Hepatocyte (in vitro differentiated cells): ENCODE data around the gene SSTR3. TPM values are rescaled to one million over a fixed set of nuclear protein-coding genes. Genes with fewer than 3 reads are reported as not detected.

Experiments used
- DNase-seq: peaks from one replicate; pipeline ENCODE4 v3.0.0-alpha.2; 2016; ENCODE audit warnings: low spot score
- H2AFZ ChIP-seq: fragments of 200-600 bp; sonication (generic); 2 replicates; pipeline ENCODE4 v1.6.0; 2016; ENCODE audit warnings: antibody characterized with exemption, mild to moderate bottlenecking
- H3K27ac ChIP-seq: fragments of 200-600 bp; sonication (generic); 2 replicates; pipeline ENCODE4 v1.5.1; 2016; ENCODE audit warnings: mild to moderate bottlenecking
- H3K27me3 ChIP-seq: fragments of 200-600 bp; sonication (generic); 2 replicates; pipeline ENCODE4 v1.6.1; 2016
- H3K36me3 ChIP-seq: fragments of 200-600 bp; sonication (generic); replicated peaks from 2 replicates; pipeline ENCODE4 v1.5.1; 2016; ENCODE audit warnings: low read depth; ENCODE audit not compliant: insufficient read depth
- H3K4me1 ChIP-seq: fragments of 200-600 bp; sonication (generic); 2 replicates; pipeline ENCODE4 v1.5.1; 2016; ENCODE audit warnings: mild to moderate bottlenecking, moderate library complexity; ENCODE audit not compliant: insufficient read depth
- H3K4me2 ChIP-seq: fragments of 200-600 bp; sonication (generic); 2 replicates; pipeline ENCODE4 v1.6.0; 2016
- H3K4me3 ChIP-seq: fragments of 200-600 bp; sonication (generic); 2 replicates; pipeline ENCODE4 v1.5.1; 2016; ENCODE audit warnings: mild to moderate bottlenecking
- H3K79me2 ChIP-seq: fragments of 200-600 bp; sonication (generic); 2 replicates; pipeline ENCODE4 v1.6.0; 2017; ENCODE audit warnings: mild to moderate bottlenecking
- H3K9me2 ChIP-seq: fragments of 200-600 bp; sonication (generic); replicated peaks from 2 replicates; pipeline ENCODE4 v1.6.0; 2017; ENCODE audit warnings: mild to moderate bottlenecking; ENCODE audit not compliant: insufficient read depth
- H3K9me3 ChIP-seq: fragments of 200-600 bp; sonication (generic); 2 replicates; pipeline ENCODE4 v1.5.1; 2016; ENCODE audit warnings: low read depth, mild to moderate bottlenecking
- H4K20me1 ChIP-seq: fragments of 200-600 bp; sonication (generic); 2 replicates; pipeline ENCODE4 v1.6.0; 2016; ENCODE audit warnings: mild to moderate bottlenecking; ENCODE audit not compliant: insufficient read depth, poor library complexity, severe bottlenecking
- CTCF ChIP-seq: fragments of 200-600 bp; sonication (generic); IDR thresholded peaks from 2 replicates; pipeline ENCODE4 v1.5.1; 2016; ENCODE audit warnings: antibody characterized with exemption, mild to moderate bottlenecking; ENCODE audit not compliant: poor library complexity
- EZH2 ChIP-seq: fragments of 200-600 bp; sonication (generic); IDR thresholded peaks from 2 replicates; pipeline ENCODE4 v1.6.1; 2016; ENCODE audit warnings: antibody characterized with exemption, mild to moderate bottlenecking, borderline replicate concordance
- EZH2phosphoT487 ChIP-seq: fragments of 200-600 bp; sonication (generic); IDR thresholded peaks from one replicate; pipeline ENCODE4 v1.6.1; 2018; ENCODE audit warnings: antibody characterized with exemption, mild to moderate bottlenecking, low read depth, moderate library complexity; ENCODE audit not compliant: unreplicated experiment, severe bottlenecking
- WGBS: methylation state at CpG from one replicate; pipeline ENCODE4 v1.1.6; 2016; ENCODE audit warnings: low lambda C conversion rate; ENCODE audit errors: missing lambda C conversion rate; 5-methylcytosine and 5-hydroxymethylcytosine counted together
- polyA plus RNA-seq: library from polyadenylated mRNA; unstranded; fragments of >200 nt; fragmentation: Nextera tagmentation; extraction: Ambion mirVana; gene quantifications from 2 replicates; pipeline ENCODE4 v1.2.1, GENCODE V29; 2016
- total RNA-seq: library from RNA; depleted of rRNA; stranded (reverse); fragments of >200 nt; gene quantifications from 2 replicates; pipeline ENCODE4 v1.2.3, GENCODE V29; 2014

The SSTR3 gene
- total and polyA plus RNA-seq, 2 experiments from 2014 or later, result 0.47 to 2.8 TPM

- H4K20me1 ChIP-seq, result no peaks in the 10 kb centered on the region
- no peaks in the 10 kb centered on the region for H3K27me3 ChIP-seq
- peaks cover 13% of the 10 kb centered on the region for H3K4me1 ChIP-seq
- no peaks in the 10 kb centered on the region for H3K9me2 ChIP-seq
- H3K4me2 ChIP-seq, result no peak overlapping the region
- TF ChIP-seq CTCF (no peak), EZH2 (no peak), EZH2phosphoT487 (no peak)
- no peak overlapping the region for H2AFZ ChIP-seq
- no peak overlapping the region for H3K27ac ChIP-seq
- no peak for DNase-seq
- no peaks in the 10 kb centered on the region for H3K9me3 ChIP-seq
- whole genome bisulfite sequencing, result 85% methylated on average over 5 of the region's 5 CpGs
- H3K4me3 ChIP-seq, result no peak overlapping the region
- H3K36me3 ChIP-seq, result no peaks in the 10 kb centered on the region
- H3K79me2 ChIP-seq, result no peaks in the 10 kb centered on the region
Observed at GRCh38 chr22:37205046-37205445, 7.2 kb downstream of the SSTR3 start.

GRCh38 chr22:37204045-37204655 lies 8.1 kb downstream of the SSTR3 start:
- H3K36me3 ChIP-seq, result no peaks in the 10 kb centered on the region
- no peak overlapping the region for H3K4me3 ChIP-seq
- no peaks in the 10 kb centered on the region for H3K79me2 ChIP-seq
- no peaks in the 10 kb centered on the region for H3K9me3 ChIP-seq
- H4K20me1 ChIP-seq, result no peaks in the 10 kb centered on the region
- peaks cover 14% of the 10 kb centered on the region for H3K4me1 ChIP-seq
- H3K27ac ChIP-seq, result no peak overlapping the region
- H3K4me2 ChIP-seq, result no peak overlapping the region
- no peaks in the 10 kb centered on the region for H3K9me2 ChIP-seq
- DNase-seq, result no peak
- H3K27me3 ChIP-seq, result no peaks in the 10 kb centered on the region
- TF ChIP-seq EZH2phosphoT487, result no peak
- no peak for TF ChIP-seq EZH2
- TF ChIP-seq CTCF, result no peak
- WGBS, result 82% methylated on average over 5 of the region's 5 CpGs
- no peak overlapping the region for H2AFZ ChIP-seq

GRCh38 chr22:37203354-37204044 lies 8.8 kb downstream of the SSTR3 start:
- H3K36me3 ChIP-seq, result no peaks in the 10 kb centered on the region
- WGBS, result 86% methylated on average over 16 of the region's 16 CpGs
- H3K27ac ChIP-seq, result no peak overlapping the region
- H3K27me3 ChIP-seq, result no peaks in the 10 kb centered on the region
- no peak overlapping the region for H3K4me2 ChIP-seq
- H2AFZ ChIP-seq, result no peak overlapping the region
- DNase-seq, result no peak
- H3K4me1 ChIP-seq, result peaks cover 14% of the 10 kb centered on the region
- H3K79me2 ChIP-seq, result no peaks in the 10 kb centered on the region
- TF ChIP-seq CTCF (no peak), EZH2 (no peak), EZH2phosphoT487 (no peak)
- no peaks in the 10 kb centered on the region for H3K9me3 ChIP-seq
- no peak overlapping the region for H3K4me3 ChIP-seq
- H4K20me1 ChIP-seq, result no peaks in the 10 kb centered on the region
- H3K9me2 ChIP-seq, result no peaks in the 10 kb centered on the region
